A172 (cell line): ENCODE data around the gene WBP1L. TPM values are rescaled to one million over a fixed set of nuclear protein-coding genes. Genes with fewer than 3 reads are reported as not detected.

Experiments used
- DNase-seq: peaks from one replicate; pipeline ENCODE4 v3.0.0-alpha.2; 2015; ENCODE audit warnings: low spot score
- total RNA-seq: library from RNA; depleted of rRNA; stranded (reverse); fragments of >200 nt; shearing (Covaris generic); gene quantifications from 2 replicates; pipeline ENCODE4 v1.2.3, GENCODE V29; 2014

The WBP1L gene
- total RNA-seq, 1 experiment from 2014 or later: 19.1 TPM

- no peak for DNase-seq
Observed at GRCh38 chr10:102759497-102760210, 15.9 kb downstream of the WBP1L start.

GRCh38 chr10:102761981-102762380, 18.2 kb downstream of the WBP1L start:
- DNase-seq: no peak

GRCh38 chr10:102762401-102763015, 18.8 kb downstream of the WBP1L start:
- DNase-seq: no peak

- no peak for DNase-seq
Observed at GRCh38 chr10:102763037-102763607, 19.4 kb downstream of the WBP1L start.

- DNase-seq: no peak
Observed at GRCh38 chr10:102764470-102765161, 20.9 kb downstream of the WBP1L start.

- DNase-seq: no peak
Observed at GRCh38 chr10:102765336-102765735, 21.6 kb downstream of the WBP1L start.

GRCh38 chr10:102767428-102768160, 23.8 kb downstream of the WBP1L start:
- DNase-seq: no peak

- no peak for DNase-seq
Observed at GRCh38 chr10:102769375-102770107, 25.8 kb downstream of the WBP1L start.

- no peak for DNase-seq
Observed at GRCh38 chr10:102770108-102770482, 26.3 kb downstream of the WBP1L start.

- no peak for DNase-seq
Observed at GRCh38 chr10:102770792-102771191, 27.0 kb downstream of the WBP1L start.

GRCh38 chr10:102773320-102773719, 29.6 kb downstream of the WBP1L start:
- DNase-seq: no peak

GRCh38 chr10:102773986-102774385, 30.2 kb downstream of the WBP1L start:
- no peak for DNase-seq

GRCh38 chr10:102775201-102775934, 31.6 kb downstream of the WBP1L start:
- no peak for DNase-seq

- DNase-seq: peak; percentile 61
Observed at GRCh38 chr10:102775935-102776669, 32.4 kb downstream of the WBP1L start.

GRCh38 chr10:102776779-102777456, 33.2 kb downstream of the WBP1L start:
- peak; percentile 93 for DNase-seq

- DNase-seq: no peak
Observed at GRCh38 chr10:102777711-102778453, 34.1 kb downstream of the WBP1L start.

- no peak for DNase-seq
Observed at GRCh38 chr10:102778781-102779180, 35.0 kb downstream of the WBP1L start.
